SU-DHL-6 (cell line): ENCODE measurements around the gene AGPAT2.

Experiments used
- CTCF ChIP-seq: fragments of 200-600 bp; sonication (generic); IDR thresholded peaks from one replicate; pipeline ENCODE4 v1.5.1; 2017; ENCODE audit warnings: antibody characterized with exemption, mild to moderate bottlenecking, low read length, moderate library complexity; ENCODE audit not compliant: insufficient read depth, poor library complexity, severe bottlenecking
- EZH2phosphoT487 ChIP-seq: fragments of 200-600 bp; sonication (generic), shearing (Covaris generic); conservative IDR thresholded peaks from 2 replicates; pipeline ENCODE4 v1.6.1; 2018; ENCODE audit warnings: mild to moderate bottlenecking, antibody characterized with exemption, low read length, moderate library complexity, mixed read lengths

DNA sequence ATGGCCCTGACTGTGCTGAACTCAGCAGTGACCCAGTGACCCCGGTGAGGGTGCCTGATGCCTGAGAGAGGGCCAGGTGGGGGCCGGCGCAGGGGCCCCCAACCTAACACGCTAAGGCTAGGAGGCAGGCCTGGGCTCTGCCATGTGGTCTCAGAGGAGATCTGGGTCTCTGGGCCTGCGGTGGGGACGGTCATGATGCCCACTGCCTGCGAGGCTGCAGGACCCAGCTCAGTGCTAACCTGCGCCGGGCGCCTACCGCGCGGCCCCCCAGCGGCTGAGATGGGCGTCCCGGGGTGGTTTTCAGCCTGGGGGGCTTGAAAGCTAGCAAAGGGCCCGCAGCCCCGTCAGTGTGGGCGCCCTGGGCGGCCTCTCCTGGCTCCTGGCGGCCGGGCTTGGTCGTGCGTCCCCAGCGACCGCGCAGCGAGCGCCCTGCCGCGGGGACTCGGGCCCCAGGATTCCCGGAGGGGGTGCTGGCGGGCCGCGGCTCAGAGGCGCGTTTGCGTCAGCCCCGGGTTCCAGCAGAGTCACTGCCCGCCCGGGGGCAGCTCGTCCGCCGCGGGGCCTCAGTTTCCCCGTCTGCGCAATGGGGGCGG is 22.1 kb downstream of the AGPAT2 start:
- no peak for TF ChIP-seq CTCF
- no peak for TF ChIP-seq EZH2phosphoT487
